Vagina (tissue), 2 donors: ENCODE results near the gene DDX51.

ENCODE experiments used
- CTCF ChIP-seq, 3 experiments: fragments of 450-650 bp in 2 of 3; fragments of 200-600 bp in 1 of 3; sonication (generic) in 1 of 3; IDR thresholded peaks; one replicate each; pipeline ENCODE4 v1.5.1; 2017 to 2019; ENCODE audit warnings: antibody characterized with exemption in 3 of 3, mild to moderate bottlenecking in 2 of 3, moderate library complexity in 2 of 3
- POLR2A ChIP-seq, 2 donors: fragments of 450-650 bp; IDR thresholded peaks; one replicate each; pipeline ENCODE4 v1.6.1; 2017; ENCODE audit warnings: antibody characterized with exemption in 2 of 2, mild to moderate bottlenecking in 2 of 2, moderate library complexity in 2 of 2
- POLR2AphosphoS5 ChIP-seq, 2 donors: sonication (generic); formaldehyde crosslinking; IDR thresholded peaks; one replicate each; pipeline ENCODE4 v1.9.0; 2017; ENCODE audit warnings: antibody characterized with exemption in 2 of 2, mild to moderate bottlenecking in 2 of 2, low read depth in 1 of 2; ENCODE audit not compliant: insufficient read depth in 1 of 2

- no peak for TF ChIP-seq CTCF (IDR thresholded peaks at IDR 0.05)
- TF ChIP-seq POLR2AphosphoS5 (IDR thresholded peaks at IDR 0.05; ENCODE audit: insufficient read depth in 1 of 2, low read depth in 1 of 2): no peak
- TF ChIP-seq POLR2A (IDR thresholded peaks at IDR 0.05): no peak
Measured at GRCh38 chr12:132144810-132145168, 670 bp upstream of the DDX51 start.
